ENCODE data around the gene SYNDIG1.

Gene SYNDIG1

DNA sequence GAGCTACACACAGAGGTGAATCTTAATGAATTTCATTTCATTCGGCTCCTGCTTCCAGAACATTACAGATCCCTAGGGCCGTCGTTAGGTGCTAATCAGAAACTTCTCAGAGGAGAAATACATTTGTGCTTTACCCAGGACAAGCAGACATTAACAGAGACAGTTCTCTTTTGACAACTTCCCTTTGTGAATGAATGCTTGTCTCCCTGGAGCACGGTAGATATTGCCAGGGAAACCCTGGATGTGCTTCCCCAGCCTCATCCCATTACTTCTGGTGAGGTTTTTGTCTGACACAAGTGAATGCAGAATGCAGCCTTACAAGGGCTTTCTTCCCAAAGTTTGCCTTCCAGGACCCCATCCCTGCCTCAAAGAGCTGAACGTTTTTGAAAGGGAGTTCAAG, 105.4 kb downstream of the SYNDIG1 start:
- Histone ChIP-seq H3K4me1 (ENCODE audit: insufficient read depth, low read length) (no peaks in the 10 kb centered on the region), H3K4me3 (ENCODE audit: low read depth in 1 of 2, low read length in 2 of 2) (no peak overlapping the region), H3K27me3 (ENCODE audit: control insufficient read depth in 1 of 2, insufficient read depth in 2 of 2, low read length in 2 of 2) (no peaks in the 10 kb centered on the region), H3K36me3 (ENCODE audit: insufficient read depth, low read length) (no peaks in the 10 kb centered on the region), H3K9me3 (ENCODE audit: low read length) (no peaks in the 10 kb centered on the region), H3K9ac (ENCODE audit: low read length) (no peak overlapping the region), H3K27ac (ENCODE audit: low read depth, low read length) (no peak overlapping the region)

DNA sequence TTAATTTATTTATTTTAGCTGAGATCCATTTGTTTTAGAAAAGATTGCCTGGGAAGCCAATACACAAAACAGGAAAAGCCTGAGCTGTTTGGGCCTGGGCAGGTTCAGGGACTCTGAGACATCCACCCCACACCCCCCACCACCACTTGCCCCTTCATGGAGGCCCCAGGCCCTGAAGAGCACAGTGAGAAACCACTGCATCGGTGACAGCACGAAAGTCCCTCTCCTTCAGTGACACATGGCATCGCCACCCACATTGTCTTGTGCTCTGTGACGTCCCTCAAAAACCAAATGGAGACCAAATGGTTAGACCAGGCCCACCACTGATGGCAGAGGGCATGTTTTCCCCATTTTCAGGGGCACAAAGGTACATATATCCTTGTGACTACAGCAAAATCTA, 106.4 kb downstream of the SYNDIG1 start:
- H3K27me3 ChIP-seq (ENCODE audit: control insufficient read depth in 1 of 2, insufficient read depth in 2 of 2, low read length in 2 of 2) = no peaks in the 10 kb centered on the region
- no peak overlapping the region for H3K27ac ChIP-seq (ENCODE audit: low read depth, low read length)
- no peaks in the 10 kb centered on the region for H3K36me3 ChIP-seq (ENCODE audit: insufficient read depth, low read length)
- no peak overlapping the region for H3K4me3 ChIP-seq (ENCODE audit: low read depth in 1 of 2, low read length in 2 of 2)
- no peaks in the 10 kb centered on the region for H3K4me1 ChIP-seq (ENCODE audit: insufficient read depth, low read length)
- H3K9ac ChIP-seq (ENCODE audit: low read length) = no peak overlapping the region
- H3K9me3 ChIP-seq (ENCODE audit: low read length) = no peaks in the 10 kb centered on the region

DNA sequence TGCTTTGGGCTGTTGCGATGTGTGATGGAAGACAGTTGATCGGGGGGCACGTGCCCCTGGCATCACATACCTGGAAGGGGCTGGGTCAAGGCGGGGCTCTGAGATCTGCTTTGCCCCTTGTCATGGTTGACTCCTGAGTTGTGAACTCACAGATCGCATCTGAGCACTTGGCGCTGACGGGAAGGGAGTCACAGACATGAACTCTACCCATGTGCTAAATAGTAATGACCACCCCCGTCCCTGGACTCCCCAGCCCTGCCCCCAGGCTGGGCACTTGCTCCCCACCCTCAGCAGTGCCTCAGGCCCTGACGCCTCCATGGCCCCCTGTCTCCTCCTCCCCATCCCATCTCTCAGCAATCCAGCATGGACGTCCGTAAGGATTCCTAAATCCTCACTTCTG, 107.0 kb downstream of the SYNDIG1 start:
- Histone ChIP-seq H3K27ac (ENCODE audit: low read depth, low read length) (no peak overlapping the region), H3K4me3 (ENCODE audit: low read depth in 1 of 2, low read length in 2 of 2) (no peak overlapping the region), H3K36me3 (ENCODE audit: insufficient read depth, low read length) (no peaks in the 10 kb centered on the region), H3K4me1 (ENCODE audit: insufficient read depth, low read length) (no peaks in the 10 kb centered on the region), H3K27me3 (ENCODE audit: control insufficient read depth in 1 of 2, insufficient read depth in 2 of 2, low read length in 2 of 2) (no peaks in the 10 kb centered on the region), H3K9me3 (ENCODE audit: low read length) (no peaks in the 10 kb centered on the region), H3K9ac (ENCODE audit: low read length) (no peak overlapping the region)

DNA sequence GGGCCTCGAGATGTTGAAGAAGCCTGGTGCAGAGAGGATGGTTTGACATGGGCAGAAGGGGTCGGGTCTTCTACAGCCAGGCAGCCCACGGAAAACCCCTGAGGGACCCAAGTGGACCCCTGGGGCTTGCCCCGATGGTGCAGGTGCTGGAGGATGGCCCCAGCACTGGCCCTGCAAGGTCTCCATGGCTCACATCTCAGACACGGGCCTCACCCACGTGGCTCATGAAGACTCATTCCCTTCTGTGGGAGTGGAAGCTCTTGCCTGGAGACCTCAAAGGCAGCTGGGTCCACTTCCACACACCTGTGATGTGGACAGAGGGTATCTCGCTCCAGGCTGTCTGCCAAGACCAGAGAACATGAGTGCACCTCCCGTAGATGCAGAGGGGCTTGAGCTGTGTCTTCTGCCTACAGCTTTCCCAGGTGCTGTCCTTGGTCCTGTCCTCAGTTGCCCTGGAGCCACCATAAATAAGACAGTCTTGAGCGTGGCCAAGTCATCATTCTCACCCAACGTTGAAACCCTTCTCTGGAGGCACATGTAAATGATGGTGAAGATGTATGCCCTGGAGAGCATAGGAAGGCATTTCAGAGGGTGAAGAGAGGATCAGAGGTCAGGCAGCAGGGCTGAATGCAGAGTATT, 108.0 kb downstream of the SYNDIG1 start:
- Histone ChIP-seq H3K4me1 (ENCODE audit: insufficient read depth, low read length) (no peaks in the 10 kb centered on the region), H3K27ac (ENCODE audit: low read depth, low read length) (no peak overlapping the region), H3K36me3 (ENCODE audit: insufficient read depth, low read length) (no peaks in the 10 kb centered on the region), H3K9ac (ENCODE audit: low read length) (no peak overlapping the region), H3K4me3 (ENCODE audit: low read depth in 1 of 2, low read length in 2 of 2) (no peak overlapping the region), H3K27me3 (ENCODE audit: control insufficient read depth in 1 of 2, insufficient read depth in 2 of 2, low read length in 2 of 2) (no peaks in the 10 kb centered on the region), H3K9me3 (ENCODE audit: low read length) (no peaks in the 10 kb centered on the region)

DNA sequence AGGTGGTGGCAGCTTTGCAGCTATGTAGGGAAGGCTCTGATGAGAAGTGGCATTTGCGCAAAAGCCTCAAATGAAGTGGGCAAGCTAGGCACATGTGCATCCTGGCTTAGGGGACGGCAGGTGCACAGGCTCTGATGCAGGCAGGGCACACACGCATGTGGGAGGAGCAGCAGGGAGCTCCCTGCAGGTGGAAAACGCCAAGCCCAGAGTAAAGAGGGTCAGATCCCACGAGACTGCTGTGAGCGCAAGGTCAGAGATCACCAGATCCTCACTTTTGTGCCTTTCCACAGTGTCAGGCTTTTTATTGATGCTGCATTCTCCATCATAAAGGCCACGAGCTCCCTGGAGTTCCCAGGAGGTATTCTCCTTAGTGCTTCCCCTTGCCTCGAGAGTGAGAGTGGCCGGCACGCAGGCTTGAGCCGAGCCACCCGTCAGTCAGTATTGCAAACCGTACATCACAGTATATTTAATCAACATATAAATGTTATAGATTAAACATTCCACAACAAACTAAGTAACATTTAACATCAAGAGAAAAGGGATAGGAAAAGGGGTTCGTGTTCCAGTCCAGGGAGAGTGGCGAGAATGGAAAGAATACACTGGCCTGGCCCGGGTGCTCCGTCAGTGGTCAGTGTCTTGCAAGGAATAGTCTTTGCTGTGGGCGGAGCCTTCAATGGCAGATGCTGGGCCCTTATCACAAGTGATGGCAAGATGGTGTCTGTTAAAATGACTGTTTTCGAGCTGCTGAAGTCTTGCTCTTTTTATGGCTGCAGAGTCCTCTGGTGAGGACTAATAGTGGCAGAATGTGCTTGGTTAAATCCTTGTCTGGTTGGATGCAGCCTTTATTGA, 109.4 kb downstream of the SYNDIG1 start:
- H3K4me3 ChIP-seq (ENCODE audit: low read depth in 1 of 2, low read length in 2 of 2) = no peak overlapping the region
- H3K9me3 ChIP-seq (ENCODE audit: low read length) = no peaks in the 10 kb centered on the region
- H3K4me1 ChIP-seq (ENCODE audit: insufficient read depth, low read length) = no peaks in the 10 kb centered on the region

DNA sequence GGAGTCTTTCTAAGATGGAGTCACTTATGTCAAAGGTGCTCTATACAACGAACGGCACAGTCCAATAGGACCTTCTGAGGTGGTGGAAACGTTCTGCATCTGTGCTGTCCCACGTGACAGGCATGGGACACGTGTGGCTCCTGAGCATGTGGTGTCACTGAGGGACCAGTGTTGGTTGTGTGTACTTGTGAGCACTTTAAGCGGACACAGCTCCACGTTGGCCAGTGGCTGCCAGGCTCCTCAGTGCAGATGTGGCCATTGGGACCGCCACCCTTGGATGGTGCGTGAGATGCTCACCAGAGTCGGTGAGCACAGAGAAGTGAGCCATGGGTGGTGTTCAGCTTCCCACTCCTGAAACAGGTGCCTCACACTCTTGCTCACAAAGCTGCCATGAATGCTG, 110.0 kb downstream of the SYNDIG1 start:
- Histone ChIP-seq H3K27ac (ENCODE audit: low read depth, low read length) (no peak overlapping the region), H3K9ac (ENCODE audit: low read length) (no peak overlapping the region), H3K27me3 (ENCODE audit: control insufficient read depth in 1 of 2, insufficient read depth in 2 of 2, low read length in 2 of 2) (no peaks in the 10 kb centered on the region), H3K4me3 (ENCODE audit: low read depth in 1 of 2, low read length in 2 of 2) (no peak overlapping the region), H3K36me3 (ENCODE audit: insufficient read depth, low read length) (no peaks in the 10 kb centered on the region), H3K9me3 (ENCODE audit: low read length) (no peaks in the 10 kb centered on the region), H3K4me1 (ENCODE audit: insufficient read depth, low read length) (no peaks in the 10 kb centered on the region)

More for the DNA sequence above, 109.4 kb downstream of the SYNDIG1 start:
- Histone ChIP-seq H3K27ac (ENCODE audit: low read depth, low read length) (no peak overlapping the region), H3K27me3 (ENCODE audit: control insufficient read depth in 1 of 2, insufficient read depth in 2 of 2, low read length in 2 of 2) (no peaks in the 10 kb centered on the region), H3K36me3 (ENCODE audit: insufficient read depth, low read length) (no peaks in the 10 kb centered on the region), H3K9ac (ENCODE audit: low read length) (no peak overlapping the region)

DNA sequence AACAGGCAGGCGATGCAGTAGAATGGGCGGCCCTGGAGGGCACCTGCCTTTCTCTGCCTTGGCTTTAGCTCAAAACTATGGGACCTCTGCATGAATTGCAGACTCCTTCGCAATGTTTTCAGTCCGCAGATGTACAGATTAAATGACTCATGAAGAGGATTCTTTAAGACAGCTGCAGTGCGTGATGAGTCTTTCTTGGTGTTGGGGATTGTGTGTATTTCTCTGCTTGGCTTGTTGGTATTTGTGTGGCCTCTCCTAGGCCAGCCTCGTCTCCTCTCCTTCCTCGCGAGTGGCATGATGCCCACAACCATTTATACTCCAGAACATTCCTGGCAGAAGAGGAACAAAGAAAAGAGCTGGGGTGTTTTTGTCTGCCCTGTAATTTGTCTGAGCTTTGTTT, 110.6 kb downstream of the SYNDIG1 start:
- no peaks in the 10 kb centered on the region for H3K4me1 ChIP-seq (ENCODE audit: insufficient read depth, low read length)
- H3K27me3 ChIP-seq (ENCODE audit: control insufficient read depth in 1 of 2, insufficient read depth in 2 of 2, low read length in 2 of 2) = peaks cover 0 to 2% of the 10 kb centered on the region in 2 donors
- no peaks in the 10 kb centered on the region for H3K36me3 ChIP-seq (ENCODE audit: insufficient read depth, low read length)
- H3K9ac ChIP-seq (ENCODE audit: low read length) = no peak overlapping the region
- no peak overlapping the region for H3K4me3 ChIP-seq (ENCODE audit: low read depth in 1 of 2, low read length in 2 of 2)
- H3K9me3 ChIP-seq (ENCODE audit: low read length) = no peaks in the 10 kb centered on the region
- H3K27ac ChIP-seq (ENCODE audit: low read depth, low read length) = no peak overlapping the region

DNA sequence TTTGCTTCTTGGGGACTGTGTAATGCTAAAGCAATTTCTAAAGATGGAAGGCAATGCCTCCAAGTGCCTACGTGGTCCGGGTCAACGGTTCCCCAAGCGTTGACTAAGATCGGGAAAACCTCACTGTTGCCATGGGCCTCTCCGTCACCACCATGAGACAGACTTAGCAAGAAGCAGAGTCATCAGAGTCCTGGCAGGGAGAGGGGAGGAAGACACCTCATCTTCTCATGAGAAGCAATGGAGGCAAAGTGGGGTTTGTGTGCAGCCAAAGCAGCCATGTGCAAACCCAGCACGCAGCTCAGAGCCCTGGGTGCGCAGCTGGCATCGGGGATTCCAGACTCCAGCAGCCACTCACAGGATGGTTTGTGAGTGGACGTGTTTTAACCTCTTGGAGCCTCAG, 111.4 kb downstream of the SYNDIG1 start:
- Histone ChIP-seq H3K4me3 (ENCODE audit: low read depth in 1 of 2, low read length in 2 of 2) (no peak overlapping the region), H3K9ac (ENCODE audit: low read length) (no peak overlapping the region), H3K36me3 (ENCODE audit: insufficient read depth, low read length) (no peaks in the 10 kb centered on the region), H3K27me3 (ENCODE audit: control insufficient read depth in 1 of 2, insufficient read depth in 2 of 2, low read length in 2 of 2) (peaks cover 0 to 4% of the 10 kb centered on the region in 2 donors), H3K4me1 (ENCODE audit: insufficient read depth, low read length) (no peaks in the 10 kb centered on the region), H3K27ac (ENCODE audit: low read depth, low read length) (no peak overlapping the region), H3K9me3 (ENCODE audit: low read length) (no peaks in the 10 kb centered on the region)

DNA sequence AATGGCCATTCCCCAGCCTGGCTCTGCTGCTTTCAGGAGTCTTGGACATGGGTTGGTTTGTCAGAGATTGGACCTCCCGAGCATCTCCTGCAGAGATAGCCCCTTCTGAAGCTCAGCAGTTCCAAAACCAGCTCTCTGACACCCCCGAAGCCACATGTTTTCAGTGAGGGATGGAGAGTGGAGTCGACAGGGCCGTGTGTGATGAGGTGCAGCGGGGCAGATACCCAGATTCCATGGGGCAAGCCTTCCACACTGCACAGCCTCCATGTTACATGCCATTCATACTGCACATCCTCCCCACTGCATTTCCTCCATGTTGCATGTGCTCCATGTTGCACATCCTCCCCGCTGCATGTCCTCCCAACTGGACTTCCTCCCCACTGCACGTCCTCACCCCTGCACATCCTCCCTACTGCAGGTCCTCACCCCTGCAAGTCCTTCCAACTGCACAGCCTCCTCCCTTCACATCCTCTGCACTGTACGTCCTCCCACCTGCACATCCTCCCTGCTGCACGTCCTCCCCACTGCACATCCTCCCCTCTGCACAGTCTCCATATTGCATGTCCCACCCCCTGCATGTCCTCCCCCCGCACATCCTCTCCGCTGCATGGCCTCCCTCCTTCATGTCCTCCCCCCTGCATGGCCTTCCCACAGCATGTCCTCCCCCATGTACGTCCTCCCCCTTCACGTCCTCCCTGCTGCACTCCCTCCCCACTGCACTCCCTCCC, 112.2 kb downstream of the SYNDIG1 start:
- peaks cover 0 to 4% of the 10 kb centered on the region in 2 donors for H3K27me3 ChIP-seq (ENCODE audit: control insufficient read depth in 1 of 2, insufficient read depth in 2 of 2, low read length in 2 of 2)
- no peak overlapping the region for H3K27ac ChIP-seq (ENCODE audit: low read depth, low read length)
- no peaks in the 10 kb centered on the region for H3K9me3 ChIP-seq (ENCODE audit: low read length)
- no peaks in the 10 kb centered on the region for H3K36me3 ChIP-seq (ENCODE audit: insufficient read depth, low read length)
- H3K4me1 ChIP-seq (ENCODE audit: insufficient read depth, low read length) = no peaks in the 10 kb centered on the region
- no peak overlapping the region for H3K4me3 ChIP-seq (ENCODE audit: low read depth in 1 of 2, low read length in 2 of 2)
- no peak overlapping the region for H3K9ac ChIP-seq (ENCODE audit: low read length)

DNA sequence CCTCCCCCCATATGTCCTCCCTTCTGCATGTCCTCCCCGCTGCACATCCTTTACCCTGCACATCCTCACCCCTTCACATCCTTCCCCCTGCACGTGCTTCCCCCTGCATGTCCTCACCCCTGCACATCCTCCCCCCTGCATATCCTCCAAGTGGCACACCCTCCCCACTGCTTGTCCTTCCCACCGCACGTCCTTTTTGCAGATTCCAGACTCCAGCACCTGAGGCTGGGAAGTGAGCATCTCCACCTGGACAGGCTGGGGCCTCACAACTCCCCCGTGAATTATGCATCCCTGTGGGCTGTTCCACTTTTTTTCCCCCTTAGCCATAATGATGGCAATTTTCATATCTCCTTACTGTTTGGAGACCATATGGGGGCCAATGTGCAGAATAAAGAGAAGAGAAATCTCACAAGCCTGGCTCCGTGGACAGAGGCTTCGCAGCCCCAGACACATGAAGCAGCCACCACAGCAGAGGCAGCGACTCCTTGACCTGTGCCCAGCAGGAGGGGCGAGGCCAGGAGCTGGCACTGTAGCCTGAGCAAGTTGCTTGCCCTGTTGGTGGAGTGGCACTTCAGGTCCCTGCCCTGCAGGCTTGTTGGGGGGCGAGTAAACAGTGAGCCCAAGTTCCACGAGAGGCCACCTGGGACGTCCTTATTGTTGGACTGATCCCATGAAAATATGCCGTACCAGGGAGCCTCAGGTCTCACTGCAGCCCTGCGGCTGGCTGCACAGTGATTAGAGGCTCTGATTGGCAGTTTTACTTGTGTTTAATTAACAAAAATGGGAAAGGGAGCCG, 113.1 kb downstream of the SYNDIG1 start:
- peaks cover 0 to 4% of the 10 kb centered on the region in 2 donors for H3K27me3 ChIP-seq (ENCODE audit: control insufficient read depth in 1 of 2, insufficient read depth in 2 of 2, low read length in 2 of 2)
- H3K9me3 ChIP-seq (ENCODE audit: low read length) = no peaks in the 10 kb centered on the region
- no peak overlapping the region for H3K4me3 ChIP-seq (ENCODE audit: low read depth in 1 of 2, low read length in 2 of 2)
- no peak overlapping the region for H3K9ac ChIP-seq (ENCODE audit: low read length)
- no peaks in the 10 kb centered on the region for H3K36me3 ChIP-seq (ENCODE audit: insufficient read depth, low read length)
- no peak overlapping the region for H3K27ac ChIP-seq (ENCODE audit: low read depth, low read length)
- no peaks in the 10 kb centered on the region for H3K4me1 ChIP-seq (ENCODE audit: insufficient read depth, low read length)
